SK-N-SH treated with all-trans-retinoic acid at 6 μM for 48 hours (cell line): ENCODE data around the gene OTOG.

ENCODE experiments used
- ATAC-seq: fragments of 200-7000 bp; cut with Tn5 transposase; 3 replicates; pipeline ENCODE4 v1.9.1; 2020; ENCODE audit warnings: mild to moderate bottlenecking, moderate library complexity
- ARNTL ChIP-seq: fragments of 450-650 bp; formaldehyde crosslinking; IDR thresholded peaks from 2 replicates; pipeline ENCODE4 v1.5.0; 2020; ENCODE audit warnings: low read depth, mild to moderate bottlenecking, moderate library complexity, borderline replicate concordance
- BACH2 ChIP-seq: fragments of 250-450 bp; sonication (Bioruptor Pico); IDR thresholded peaks from 2 replicates; pipeline ENCODE4 v1.9.0; 2021; ENCODE audit warnings: mild to moderate bottlenecking, borderline replicate concordance
- CREB5 ChIP-seq: fragments of 250-450 bp; sonication (Bioruptor Pico); IDR thresholded peaks from 2 replicates; pipeline ENCODE4 v1.5.1; 2020; ENCODE audit warnings: low read depth, mild to moderate bottlenecking, moderate library complexity
- CSDC2 ChIP-seq: fragments of 250-450 bp; sonication (Bioruptor Pico); IDR thresholded peaks from 2 replicates; pipeline ENCODE4 v1.5.0; 2020; ENCODE audit warnings: mild to moderate bottlenecking, moderate library complexity
- ESRRG ChIP-seq: fragments of 250-450 bp; sonication (Bioruptor Pico); IDR thresholded peaks from 2 replicates; pipeline ENCODE4 v1.6.1; 2021; ENCODE audit warnings: mild to moderate bottlenecking
- GLIS3 ChIP-seq: fragments of 250-450 bp; sonication (Bioruptor Pico); IDR thresholded peaks from 2 replicates; pipeline ENCODE4 v1.5.0; 2020; ENCODE audit warnings: mild to moderate bottlenecking, moderate library complexity
- ISL1 ChIP-seq: fragments of 250-450 bp; sonication (Bioruptor Pico); IDR thresholded peaks from 2 replicates; pipeline ENCODE4 v2.1.2; 2022; ENCODE audit warnings: mild to moderate bottlenecking, moderate library complexity
- OSR1 ChIP-seq: fragments of 250-450 bp; sonication (Bioruptor Pico); IDR thresholded peaks from 2 replicates; pipeline ENCODE4 v1.8.0; 2022; ENCODE audit warnings: moderate library complexity, mild to moderate bottlenecking, inconsistent platforms
- PPARA ChIP-seq: fragments of 250-450 bp; sonication (Bioruptor Pico); IDR thresholded peaks from 2 replicates; pipeline ENCODE4 v1.5.0; 2020; ENCODE audit warnings: mild to moderate bottlenecking, borderline replicate concordance
- RARB ChIP-seq: fragments of 250-450 bp; sonication (Bioruptor Pico); IDR thresholded peaks from 2 replicates; pipeline ENCODE4 v1.8.0; 2021; ENCODE audit warnings: mild to moderate bottlenecking, moderate library complexity
- SNAI2 ChIP-seq: fragments of 250-450 bp; sonication (Bioruptor Pico); IDR thresholded peaks from 2 replicates; pipeline ENCODE4 v1.5.0; 2020; ENCODE audit warnings: mild to moderate bottlenecking, moderate library complexity
- TCF4 ChIP-seq: fragments of 250-450 bp; sonication (Bioruptor Pico); IDR thresholded peaks from 2 replicates; pipeline ENCODE4 v1.8.0; 2021; ENCODE audit warnings: mild to moderate bottlenecking, moderate library complexity, borderline replicate concordance
- TOX ChIP-seq: fragments of 250-450 bp; sonication (Bioruptor Pico); IDR thresholded peaks from 2 replicates; pipeline ENCODE4 v1.8.0; 2021; ENCODE audit warnings: mild to moderate bottlenecking, moderate library complexity, borderline replicate concordance
- TSHZ2 ChIP-seq: fragments of 250-450 bp; sonication (Bioruptor Pico); IDR thresholded peaks from 2 replicates; pipeline ENCODE4 v1.5.0; 2020; ENCODE audit warnings: mild to moderate bottlenecking, moderate library complexity
- ZC3H10 ChIP-seq: fragments of 250-450 bp; sonication (Bioruptor Pico); IDR thresholded peaks from 2 replicates; pipeline ENCODE4 v1.5.1; 2021; ENCODE audit warnings: mild to moderate bottlenecking, moderate library complexity
- ZFP3 ChIP-seq: fragments of 250-450 bp; sonication (Bioruptor Pico); IDR thresholded peaks from 2 replicates; pipeline ENCODE4 v1.5.0; 2020; ENCODE audit warnings: mild to moderate bottlenecking, moderate library complexity
- ZFP30 ChIP-seq: fragments of 450-650 bp; formaldehyde crosslinking; IDR thresholded peaks from 2 replicates; pipeline ENCODE4 v1.5.0; 2022; ENCODE audit warnings: mild to moderate bottlenecking, moderate library complexity
- ZNF565 ChIP-seq: fragments of 450-650 bp; formaldehyde crosslinking; conservative IDR thresholded peaks from 2 replicates; pipeline ENCODE4 v1.5.0; 2020; ENCODE audit warnings: low read depth, mild to moderate bottlenecking, moderate library complexity
- TF ChIP-seq, protein P1 (sequence below): fragments of 250-450 bp; sonication (Bioruptor Pico); IDR thresholded peaks from 2 replicates; pipeline ENCODE4 v1.8.0; 2021; ENCODE audit warnings: low read depth, mild to moderate bottlenecking, moderate library complexity, borderline replicate concordance
- TF ChIP-seq, protein P2 (sequence below): fragments of 250-450 bp; sonication (Bioruptor Pico); IDR thresholded peaks from 2 replicates; pipeline ENCODE4 v1.5.1; 2021; ENCODE audit warnings: mild to moderate bottlenecking, moderate library complexity
- TF ChIP-seq, protein P3 (sequence below): fragments of 250-450 bp; sonication (Bioruptor Pico); IDR thresholded peaks from 2 replicates; pipeline ENCODE4 v1.8.0; 2020; ENCODE audit warnings: mild to moderate bottlenecking, moderate library complexity, borderline replicate concordance

The OTOG gene

DNA sequence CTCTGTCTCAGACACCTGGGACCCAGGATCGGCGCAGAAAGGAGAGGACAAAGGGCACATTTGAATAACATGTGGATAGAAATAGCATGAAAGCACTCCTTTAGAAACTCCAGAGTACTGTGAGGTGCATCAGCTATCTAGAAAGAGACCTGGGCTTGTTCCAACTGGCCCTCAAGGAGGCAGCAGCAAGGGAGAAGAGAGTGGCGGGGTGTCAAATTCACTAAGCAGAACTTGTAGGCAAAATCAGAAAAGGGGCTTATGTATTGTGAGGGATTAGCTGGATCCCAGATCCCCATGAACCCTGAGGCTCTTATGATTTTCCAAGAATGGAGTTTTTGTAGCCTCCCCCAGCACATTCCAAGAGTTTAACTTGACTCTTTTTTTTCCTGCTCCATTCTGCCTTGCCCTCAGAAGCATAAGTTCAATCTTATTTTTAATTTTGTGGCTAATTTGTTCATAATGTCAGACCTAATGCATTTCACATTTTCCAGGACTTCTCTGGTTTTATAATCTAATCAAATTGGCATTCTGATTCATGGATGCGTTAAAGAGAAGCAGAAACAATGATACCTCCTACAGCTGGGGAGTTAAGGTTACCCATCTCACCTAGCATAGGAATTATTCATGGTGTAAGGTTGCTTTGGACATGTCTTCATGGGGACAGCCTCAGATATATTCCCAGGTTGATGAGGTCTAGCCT lies 36.4 kb upstream of the OTOG start:
- ATAC-seq, result peak; percentile 31
- no peak for TF ChIP-seq RARB
- no peak for TF ChIP-seq ZC3H10 (CRISPR knock-in tag)
- no peak; the same call in 1 of the 2 replicates for TF ChIP-seq GLIS3 (CRISPR knock-in tag)
- no peak for TF ChIP-seq CREB5
- TF ChIP-seq BACH2 (CRISPR knock-in tag), result no peak
- TF ChIP-seq, protein P1, sequence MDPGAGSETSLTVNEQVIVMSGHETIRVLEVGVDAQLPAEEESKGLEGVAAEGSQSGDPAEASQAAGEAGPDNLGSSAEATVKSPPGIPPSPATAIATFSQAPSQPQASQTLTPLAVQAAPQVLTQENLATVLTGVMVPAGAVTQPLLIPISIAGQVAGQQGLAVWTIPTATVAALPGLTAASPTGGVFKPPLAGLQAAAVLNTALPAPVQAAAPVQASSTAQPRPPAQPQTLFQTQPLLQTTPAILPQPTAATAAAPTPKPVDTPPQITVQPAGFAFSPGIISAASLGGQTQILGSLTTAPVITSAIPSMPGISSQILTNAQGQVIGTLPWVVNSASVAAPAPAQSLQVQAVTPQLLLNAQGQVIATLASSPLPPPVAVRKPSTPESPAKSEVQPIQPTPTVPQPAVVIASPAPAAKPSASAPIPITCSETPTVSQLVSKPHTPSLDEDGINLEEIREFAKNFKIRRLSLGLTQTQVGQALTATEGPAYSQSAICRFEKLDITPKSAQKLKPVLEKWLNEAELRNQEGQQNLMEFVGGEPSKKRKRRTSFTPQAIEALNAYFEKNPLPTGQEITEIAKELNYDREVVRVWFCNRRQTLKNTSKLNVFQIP (CRISPR knock-in tag), result no peak
- peak; percentile 61; the same call in 1 of the 2 replicates for TF ChIP-seq SNAI2 (CRISPR knock-in tag)
- no peak for TF ChIP-seq OSR1
- TF ChIP-seq ZNF565 (CRISPR knock-in tag), result no peak
- TF ChIP-seq TCF4 (CRISPR knock-in tag), result peak; percentile 78
- no peak for TF ChIP-seq CSDC2 (CRISPR knock-in tag)
- TF ChIP-seq ISL1 (CRISPR knock-in tag), result peak; percentile 91
- TF ChIP-seq TSHZ2 (CRISPR knock-in tag), result peak; percentile 56; the same call in 1 of the 2 replicates
- TF ChIP-seq, protein P2, sequence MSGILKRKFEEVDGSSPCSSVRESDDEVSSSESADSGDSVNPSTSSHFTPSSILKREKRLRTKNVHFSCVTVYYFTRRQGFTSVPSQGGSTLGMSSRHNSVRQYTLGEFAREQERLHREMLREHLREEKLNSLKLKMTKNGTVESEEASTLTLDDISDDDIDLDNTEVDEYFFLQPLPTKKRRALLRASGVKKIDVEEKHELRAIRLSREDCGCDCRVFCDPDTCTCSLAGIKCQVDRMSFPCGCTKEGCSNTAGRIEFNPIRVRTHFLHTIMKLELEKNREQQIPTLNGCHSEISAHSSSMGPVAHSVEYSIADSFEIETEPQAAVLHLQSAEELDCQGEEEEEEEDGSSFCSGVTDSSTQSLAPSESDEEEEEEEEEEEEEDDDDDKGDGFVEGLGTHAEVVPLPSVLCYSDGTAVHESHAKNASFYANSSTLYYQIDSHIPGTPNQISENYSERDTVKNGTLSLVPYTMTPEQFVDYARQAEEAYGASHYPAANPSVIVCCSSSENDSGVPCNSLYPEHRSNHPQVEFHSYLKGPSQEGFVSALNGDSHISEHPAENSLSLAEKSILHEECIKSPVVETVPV (CRISPR knock-in tag), result peak; percentile 61; the same call in 1 of the 2 replicates

DNA sequence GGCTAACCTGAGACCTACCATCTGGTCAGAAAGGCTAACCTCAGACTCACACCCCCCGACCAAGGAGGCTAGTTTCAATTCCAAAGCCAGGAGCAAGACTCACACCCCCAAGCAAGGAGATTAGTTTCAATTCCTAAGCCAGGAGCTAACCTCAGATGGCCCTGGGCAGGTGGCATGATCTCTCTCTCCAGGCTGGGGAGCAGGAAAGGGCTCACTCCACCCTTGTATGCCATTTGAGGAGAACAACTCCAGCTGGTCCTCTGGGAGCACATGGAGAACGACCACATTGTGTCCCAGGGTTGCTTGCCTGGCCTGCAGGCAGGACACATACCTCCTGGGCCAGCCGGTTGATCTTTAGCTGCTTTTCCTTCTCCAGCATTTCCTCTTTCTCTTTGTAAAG lies 35.5 kb upstream of the OTOG start:
- ATAC-seq, result no peak
- no peak for TF ChIP-seq ESRRG (CRISPR knock-in tag)
- TF ChIP-seq SNAI2 (CRISPR knock-in tag), result no peak
- no peak for TF ChIP-seq BACH2 (CRISPR knock-in tag)
- TF ChIP-seq OSR1, result no peak
- TF ChIP-seq, protein P2 (CRISPR knock-in tag), result no peak
- TF ChIP-seq, protein P3, sequence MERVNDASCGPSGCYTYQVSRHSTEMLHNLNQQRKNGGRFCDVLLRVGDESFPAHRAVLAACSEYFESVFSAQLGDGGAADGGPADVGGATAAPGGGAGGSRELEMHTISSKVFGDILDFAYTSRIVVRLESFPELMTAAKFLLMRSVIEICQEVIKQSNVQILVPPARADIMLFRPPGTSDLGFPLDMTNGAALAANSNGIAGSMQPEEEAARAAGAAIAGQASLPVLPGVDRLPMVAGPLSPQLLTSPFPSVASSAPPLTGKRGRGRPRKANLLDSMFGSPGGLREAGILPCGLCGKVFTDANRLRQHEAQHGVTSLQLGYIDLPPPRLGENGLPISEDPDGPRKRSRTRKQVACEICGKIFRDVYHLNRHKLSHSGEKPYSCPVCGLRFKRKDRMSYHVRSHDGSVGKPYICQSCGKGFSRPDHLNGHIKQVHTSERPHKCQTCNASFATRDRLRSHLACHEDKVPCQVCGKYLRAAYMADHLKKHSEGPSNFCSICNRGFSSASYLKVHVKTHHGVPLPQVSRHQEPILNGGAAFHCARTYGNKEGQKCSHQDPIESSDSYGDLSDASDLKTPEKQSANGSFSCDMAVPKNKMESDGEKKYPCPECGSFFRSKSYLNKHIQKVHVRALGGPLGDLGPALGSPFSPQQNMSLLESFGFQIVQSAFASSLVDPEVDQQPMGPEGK (CRISPR knock-in tag), result no peak
- TF ChIP-seq TOX (CRISPR knock-in tag), result no peak
- TF ChIP-seq PPARA (CRISPR knock-in tag), result no peak
- TF ChIP-seq ZFP3, result no peak
- no peak for TF ChIP-seq ARNTL
- TF ChIP-seq, protein P1 (CRISPR knock-in tag), result no peak
- TF ChIP-seq GLIS3 (CRISPR knock-in tag), result no peak
- TF ChIP-seq TCF4 (CRISPR knock-in tag), result no peak
- TF ChIP-seq ZFP30 (CRISPR knock-in tag), result no peak
